Fibroblast of lung (primary cell): ENCODE data around the gene EOLA2. TPM values are rescaled to one million over a fixed set of nuclear protein-coding genes. Genes with fewer than 3 reads are reported as not detected.

Source experiments
- DNase-seq, 2 donors: peaks; one replicate each; pipeline versions ENCODE4 v3.0.0 to v3.0.0-alpha.2; 2010; ENCODE audit warnings: low read depth in 2 of 2
- H2AFZ ChIP-seq: 2 replicates; pipeline ENCODE4 v1.5.1; 2012; ENCODE audit warnings: low read length, control low read depth, inconsistent platforms
- H3K27ac ChIP-seq: 2 replicates; pipeline ENCODE4 v1.5.1; 2011; ENCODE audit warnings: low read length, control low read depth; ENCODE audit not compliant: insufficient read depth
- H3K27me3 ChIP-seq: 2 replicates; pipeline ENCODE4 v1.5.1; 2011; ENCODE audit warnings: mild to moderate bottlenecking, low read length; ENCODE audit not compliant: control insufficient read depth, insufficient read depth
- H3K36me3 ChIP-seq: 2 replicates; pipeline ENCODE4 v1.5.1; 2011; ENCODE audit warnings: low read length; ENCODE audit not compliant: control insufficient read depth, insufficient read depth
- H3K4me1 ChIP-seq: 2 replicates; pipeline ENCODE4 v1.5.1; 2011; ENCODE audit warnings: low read length; ENCODE audit not compliant: control insufficient read depth, insufficient read depth; ENCODE audit errors: extremely low read depth
- H3K4me2 ChIP-seq: 2 replicates; pipeline ENCODE4 v1.5.1; 2011; ENCODE audit warnings: low read length, control low read depth; ENCODE audit not compliant: insufficient read depth; ENCODE audit errors: extremely low read depth
- H3K4me3 ChIP-seq, 4 experiments: fragments of 200-600 bp in 1 of 4; sonication (generic) in 1 of 4; replicated peaks in 1 of 4; 2 replicates each; pipeline ENCODE4 v1.5.1; 2011 to 2016; ENCODE audit warnings: low read length in 4 of 4, low read depth in 3 of 4, mild to moderate bottlenecking in 3 of 4, control low read depth in 2 of 4, inconsistent platforms in 1 of 4, mixed read lengths in 1 of 4; ENCODE audit not compliant: insufficient read depth in 1 of 4; ENCODE audit errors: control extremely low read depth in 1 of 4
- H3K79me2 ChIP-seq: 2 replicates; pipeline ENCODE4 v1.5.1; 2012; ENCODE audit warnings: mild to moderate bottlenecking, low read length, inconsistent platforms; ENCODE audit not compliant: control insufficient read depth, insufficient read depth
- H3K9ac ChIP-seq: 2 replicates; pipeline ENCODE4 v1.5.1; 2011; ENCODE audit warnings: mild to moderate bottlenecking, low read length, control low read depth; ENCODE audit not compliant: insufficient read depth
- H3K9me3 ChIP-seq: 2 replicates; pipeline ENCODE4 v1.5.1; 2012; ENCODE audit warnings: low read depth, low read length; ENCODE audit not compliant: control insufficient read depth, insufficient read depth
- H4K20me1 ChIP-seq: 2 replicates; pipeline ENCODE4 v1.5.1; 2011; ENCODE audit warnings: low read length; ENCODE audit not compliant: control insufficient read depth, insufficient read depth; ENCODE audit errors: extremely low read depth
- EZH2 ChIP-seq: IDR thresholded peaks from 2 replicates; pipeline ENCODE4 v1.5.1; 2012; ENCODE audit warnings: low read length, control low read depth, mild to moderate bottlenecking; ENCODE audit errors: missing control alignments
- polyA plus RNA-seq, 2 donors: library from polyadenylated mRNA; depleted of rRNA in 1 of 2; stranded (reverse) in 1 of 2; unstranded in 1 of 2; fragments of >200 nt; gene quantifications; 2 replicates each; pipeline ENCODE4 v1.2.1, GENCODE V29; 2011 to 2012; ENCODE audit warnings: missing spikeins in 1 of 2
- total RNA-seq: library from RNA; depleted of rRNA; stranded (reverse); fragments of >200 nt; gene quantifications from 2 replicates; pipeline ENCODE4 v1.2.1, GENCODE V29; 2014
- TF ChIP-seq, protein P1 (sequence below), 2 donors: IDR thresholded peaks in 1 of 2; conservative IDR thresholded peaks in 1 of 2; 1 replicate in 1 of 2; 2 replicates in 1 of 2; pipeline ENCODE4 v1.5.1; 2011 to 2012; ENCODE audit warnings: low read length in 2 of 2, control low read depth in 1 of 2, inconsistent platforms in 1 of 2, low read depth in 1 of 2, mild to moderate bottlenecking in 1 of 2

Gene EOLA2
- total and polyA plus RNA-seq, 2 donors (not counting 1 experiment from before 2014, with no cell fraction given), result 17.2 to 31.6 TPM

DNA sequence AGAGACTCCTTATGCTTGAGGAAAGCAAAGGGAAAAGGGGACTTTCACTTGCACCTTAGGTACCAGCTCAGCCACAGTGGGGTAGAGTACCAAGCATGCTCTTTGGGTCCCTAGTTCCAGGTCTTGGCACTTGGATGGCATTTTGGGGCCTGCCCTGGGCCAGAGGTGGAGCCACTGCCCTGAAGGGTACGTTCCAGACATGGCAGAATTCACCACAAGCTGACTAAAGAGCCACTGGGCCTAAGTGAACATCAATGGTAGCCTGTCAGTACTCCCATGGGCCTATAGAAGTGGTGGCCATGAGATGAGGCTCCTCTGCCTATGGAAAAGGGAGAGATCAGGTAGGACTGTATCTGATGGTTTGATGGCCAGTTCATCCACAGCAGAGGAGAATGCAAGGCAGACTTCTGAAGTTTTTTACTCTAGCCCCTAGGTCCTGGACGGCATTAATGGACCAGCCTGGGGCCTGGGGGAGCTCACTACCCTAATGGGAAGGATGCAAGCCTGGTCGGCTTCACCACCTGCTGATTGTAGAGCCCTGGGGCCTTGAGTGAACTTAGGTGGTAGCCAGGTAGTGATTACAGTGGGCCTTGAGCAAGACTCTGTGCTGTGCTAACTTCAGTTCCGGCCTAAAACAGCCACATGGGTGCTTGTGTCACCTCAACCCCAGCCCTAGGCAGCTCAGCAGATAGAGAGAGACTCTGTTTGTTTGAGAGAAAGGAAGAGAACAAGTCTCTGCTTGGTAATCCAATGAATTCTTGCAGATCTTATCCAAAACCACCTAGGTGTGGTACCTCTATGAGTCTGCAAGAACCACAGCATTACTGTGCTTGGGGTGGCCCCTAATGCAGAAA, 28.7 kb downstream of the EOLA2 start:
- Histone ChIP-seq H3K27ac (no peak overlapping the region), H4K20me1 (no peaks in the 10 kb centered on the region), H3K9me3 (no peaks in the 10 kb centered on the region), H3K36me3 (no peaks in the 10 kb centered on the region), H3K4me3 (no peak overlapping the region), H2AFZ (no peak overlapping the region), H3K4me1 (no peaks in the 10 kb centered on the region), H3K9ac (no peak overlapping the region), H3K79me2 (no peaks in the 10 kb centered on the region), H3K4me2 (no peak overlapping the region), H3K27me3 (no peaks in the 10 kb centered on the region)
- no peak for DNase-seq
- TF ChIP-seq EZH2, result no peak
- TF ChIP-seq, protein P1, sequence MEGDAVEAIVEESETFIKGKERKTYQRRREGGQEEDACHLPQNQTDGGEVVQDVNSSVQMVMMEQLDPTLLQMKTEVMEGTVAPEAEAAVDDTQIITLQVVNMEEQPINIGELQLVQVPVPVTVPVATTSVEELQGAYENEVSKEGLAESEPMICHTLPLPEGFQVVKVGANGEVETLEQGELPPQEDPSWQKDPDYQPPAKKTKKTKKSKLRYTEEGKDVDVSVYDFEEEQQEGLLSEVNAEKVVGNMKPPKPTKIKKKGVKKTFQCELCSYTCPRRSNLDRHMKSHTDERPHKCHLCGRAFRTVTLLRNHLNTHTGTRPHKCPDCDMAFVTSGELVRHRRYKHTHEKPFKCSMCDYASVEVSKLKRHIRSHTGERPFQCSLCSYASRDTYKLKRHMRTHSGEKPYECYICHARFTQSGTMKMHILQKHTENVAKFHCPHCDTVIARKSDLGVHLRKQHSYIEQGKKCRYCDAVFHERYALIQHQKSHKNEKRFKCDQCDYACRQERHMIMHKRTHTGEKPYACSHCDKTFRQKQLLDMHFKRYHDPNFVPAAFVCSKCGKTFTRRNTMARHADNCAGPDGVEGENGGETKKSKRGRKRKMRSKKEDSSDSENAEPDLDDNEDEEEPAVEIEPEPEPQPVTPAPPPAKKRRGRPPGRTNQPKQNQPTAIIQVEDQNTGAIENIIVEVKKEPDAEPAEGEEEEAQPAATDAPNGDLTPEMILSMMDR (conservative IDR thresholded peaks at IDR 0.05 in 1 of 2, IDR thresholded peaks at IDR 0.05 in 1 of 2; ENCODE audit: low read depth in 1 of 2, low read length in 2 of 2), result no peak

- no peaks in the 10 kb centered on the region for H3K27me3 ChIP-seq
- DNase-seq, result no peak
- no peaks in the 10 kb centered on the region for H3K79me2 ChIP-seq
- H3K27ac ChIP-seq, result no peak overlapping the region
- no peaks in the 10 kb centered on the region for H3K4me1 ChIP-seq
- no peak overlapping the region for H2AFZ ChIP-seq
- no peak overlapping the region for H3K4me3 ChIP-seq
- H3K9ac ChIP-seq, result no peak overlapping the region
- no peaks in the 10 kb centered on the region for H4K20me1 ChIP-seq
- no peak for TF ChIP-seq EZH2
- TF ChIP-seq, protein P1 (conservative IDR thresholded peaks at IDR 0.05 in 1 of 2, IDR thresholded peaks at IDR 0.05 in 1 of 2; ENCODE audit: low read depth in 1 of 2, low read length in 2 of 2), result no peak
- no peak overlapping the region for H3K4me2 ChIP-seq
- H3K36me3 ChIP-seq, result no peaks in the 10 kb centered on the region
- no peaks in the 10 kb centered on the region for H3K9me3 ChIP-seq
These were observed 29.6 kb downstream of the EOLA2 start for GRCh38 chrX:149908727-149909126.

- TF ChIP-seq, protein P1 (conservative IDR thresholded peaks at IDR 0.05 in 1 of 2, IDR thresholded peaks at IDR 0.05 in 1 of 2; ENCODE audit: low read depth in 1 of 2, low read length in 2 of 2), result no peak
- TF ChIP-seq EZH2, result no peak
- H3K4me3 ChIP-seq, result no peak overlapping the region
- no peak for DNase-seq
- no peaks in the 10 kb centered on the region for H4K20me1 ChIP-seq
- no peaks in the 10 kb centered on the region for H3K79me2 ChIP-seq
- H3K27me3 ChIP-seq, result no peaks in the 10 kb centered on the region
- H3K27ac ChIP-seq, result no peak overlapping the region
- no peak overlapping the region for H3K9ac ChIP-seq
- H3K4me2 ChIP-seq, result no peak overlapping the region
- H3K4me1 ChIP-seq, result no peaks in the 10 kb centered on the region
- no peaks in the 10 kb centered on the region for H3K9me3 ChIP-seq
- no peaks in the 10 kb centered on the region for H3K36me3 ChIP-seq
- no peak overlapping the region for H2AFZ ChIP-seq
These were observed 30.0 kb downstream of the EOLA2 start for GRCh38 chrX:149908308-149908707.
